SK-N-SH (cell line): ENCODE measurements around the gene NUDT1. TPM values are rescaled to one million over a fixed set of nuclear protein-coding genes. Genes with fewer than 3 reads are reported as not detected.

Source experiments
- CTCF ChIA-PET: fragments of 300-600, 350-600 bp; formaldehyde crosslinking; extraction: SDS; loops from one replicate; lab custom pipeline; 2021; lab: Yijun Ruan, JAX
- POLR2A ChIA-PET: fragments of 350-600 bp; sonication (Branson Sonifier 250); formaldehyde crosslinking; extraction: SDS; loops from one replicate; lab custom pipeline; 2020; ENCODE audit warnings: antibody characterized with exemption, inconsistent platforms; lab: Yijun Ruan, JAX
- DNase-seq: peaks from one replicate; pipeline ENCODE4 v3.0.0; 2012
- H2AFZ ChIP-seq: fragments of 200-600 bp; sonication (generic); 2 replicates; pipeline ENCODE4 v1.8.1; 2016; ENCODE audit warnings: antibody characterized with exemption, mild to moderate bottlenecking, low read depth
- H3F3A ChIP-seq: fragments of 200-600 bp; sonication (generic); replicated peaks from 2 replicates; pipeline ENCODE3; 2016; ENCODE audit warnings: antibody characterized with exemption, mild to moderate bottlenecking; ENCODE audit not compliant: insufficient read depth
- H3K27ac ChIP-seq, 2 experiments: fragments of 200-500 bp in 1 of 2; fragments of 200-600 bp in 1 of 2; sonication (Bioruptor generic) in 1 of 2; sonication (generic), shearing (Covaris generic) in 1 of 2; 2 replicates each; pipeline versions ENCODE4 v1.5.1 to v1.6.1; 2014 to 2016; ENCODE audit warnings: low read depth in 2 of 2, inconsistent platforms in 1 of 2, low read length in 1 of 2, mild to moderate bottlenecking in 1 of 2, mixed read lengths in 1 of 2
- H3K27me3 ChIP-seq: fragments of 200-600 bp; sonication (generic), shearing (Covaris generic); 2 replicates; pipeline ENCODE4 v1.6.1; 2016; ENCODE audit warnings: mixed run types; ENCODE audit not compliant: insufficient read depth
- H3K36me3 ChIP-seq, 2 experiments: fragments of 200-500 bp in 1 of 2; fragments of 200-600 bp in 1 of 2; sonication (Bioruptor generic) in 1 of 2; sonication (generic) in 1 of 2; replicated peaks in 1 of 2; 2 replicates each; pipeline versions ENCODE3 to v1.5.1; 2014 to 2016; ENCODE audit warnings: low read length in 1 of 2, mild to moderate bottlenecking in 1 of 2; ENCODE audit not compliant: insufficient read depth in 2 of 2, control insufficient read depth in 1 of 2
- H3K4me1 ChIP-seq, 2 experiments: fragments of 200-500 bp in 1 of 2; fragments of 200-600 bp in 1 of 2; sonication (Bioruptor generic) in 1 of 2; sonication (generic), shearing (Covaris generic) in 1 of 2; 2 replicates each; pipeline versions ENCODE4 v1.5.1 to v1.6.1; 2014 to 2016; ENCODE audit warnings: low read depth in 1 of 2, low read length in 1 of 2, mixed run types in 1 of 2; ENCODE audit not compliant: insufficient read depth in 2 of 2, control insufficient read depth in 1 of 2
- H3K4me2 ChIP-seq: fragments of 200-600 bp; sonication (generic), shearing (Covaris generic); 2 replicates; pipeline ENCODE4 v1.6.1; 2017; ENCODE audit warnings: mixed run types
- H3K4me3 ChIP-seq, 2 experiments: fragments of 200-500 bp in 1 of 2; fragments of 200-600 bp in 1 of 2; sonication (Bioruptor generic) in 1 of 2; sonication (generic), shearing (Covaris generic) in 1 of 2; 2 replicates each; pipeline versions ENCODE4 v1.5.1 to v1.8.1; 2014 to 2016; ENCODE audit warnings: low read depth in 2 of 2, inconsistent platforms in 1 of 2, low read length in 1 of 2, mild to moderate bottlenecking in 1 of 2, mixed read lengths in 1 of 2, moderate library complexity in 1 of 2
- H3K79me2 ChIP-seq: fragments of 200-600 bp; sonication (generic); 2 replicates; pipeline ENCODE4 v1.8.1; 2017; ENCODE audit warnings: mild to moderate bottlenecking; ENCODE audit not compliant: insufficient read depth
- H3K9ac ChIP-seq: fragments of 200-600 bp; sonication (generic); 2 replicates; pipeline ENCODE4 v1.6.1; 2017; ENCODE audit warnings: mixed run types
- H3K9me2 ChIP-seq: fragments of 200-600 bp; sonication (generic); 2 replicates; pipeline ENCODE4 v1.6.1; 2017; ENCODE audit warnings: mixed run types
- H3K9me3 ChIP-seq: fragments of 200-600 bp; sonication (generic); 2 replicates; pipeline ENCODE4 v1.6.1; 2017; ENCODE audit warnings: mixed run types, mild to moderate bottlenecking, moderate library complexity
- H4K20me1 ChIP-seq: fragments of 200-600 bp; sonication (generic); 2 replicates; pipeline ENCODE4 v1.6.1; 2017; ENCODE audit warnings: mild to moderate bottlenecking, mixed run types; ENCODE audit not compliant: insufficient read depth
- CTCF ChIP-seq: fragments of 200-600 bp; sonication (generic); IDR thresholded peaks from 2 replicates; pipeline ENCODE4 v1.6.1; 2017; ENCODE audit warnings: antibody characterized with exemption, mild to moderate bottlenecking, moderate library complexity
- EZH2phosphoT487 ChIP-seq: fragments of 200-600 bp; sonication (generic); IDR thresholded peaks from 2 replicates; pipeline ENCODE4 v1.6.1; 2017; ENCODE audit warnings: low read depth, mixed run types, mild to moderate bottlenecking, antibody characterized with exemption, moderate library complexity, borderline replicate concordance
- FOXJ3 ChIP-seq: sonication (generic); formaldehyde crosslinking; IDR thresholded peaks from 2 replicates; pipeline ENCODE4 v1.5.1; 2020; ENCODE audit warnings: mild to moderate bottlenecking, missing genetic modification reagents
- JUND ChIP-seq: IDR thresholded peaks from 2 replicates; pipeline ENCODE4 v1.4.0; 2012
- MEF2A ChIP-seq: IDR thresholded peaks from 2 replicates; pipeline ENCODE4 v1.4.0; 2012; ENCODE audit warnings: low read depth, borderline replicate concordance
- NRF1 ChIP-seq: IDR thresholded peaks from 2 replicates; pipeline ENCODE4 v1.6.1; 2012; ENCODE audit warnings: low read depth, mild to moderate bottlenecking, low read length
- POLR2AphosphoS5 ChIP-seq: IDR thresholded peaks from 2 replicates; pipeline ENCODE4 v1.6.1; 2012; ENCODE audit warnings: low read depth, low read length
- RAD21 ChIP-seq: IDR thresholded peaks from 2 replicates; pipeline ENCODE4 v1.6.1; 2012; ENCODE audit warnings: mild to moderate bottlenecking, low read length
- RCOR1 ChIP-seq: fragments of 150-350 bp; IDR thresholded peaks from 2 replicates; pipeline ENCODE4 v1.6.1; 2017; ENCODE audit warnings: antibody characterized with exemption, low read length
- REST ChIP-seq: IDR thresholded peaks from 2 replicates; pipeline ENCODE4 v1.6.1; 2012; ENCODE audit warnings: mild to moderate bottlenecking, low read depth, low read length, moderate library complexity
- RFX5 ChIP-seq: IDR thresholded peaks from 2 replicates; pipeline ENCODE4 v1.6.1; 2012; ENCODE audit warnings: mild to moderate bottlenecking, improper control_type of control experiment, low read length
- RXRA ChIP-seq: IDR thresholded peaks from 2 replicates; pipeline ENCODE4 v1.4.0; 2012; ENCODE audit warnings: low read depth, mild to moderate bottlenecking, borderline replicate concordance
- SIN3A ChIP-seq: IDR thresholded peaks from 2 replicates; pipeline ENCODE4 v1.6.1; 2012; ENCODE audit warnings: low read depth, mild to moderate bottlenecking, low read length, moderate library complexity, borderline replicate concordance
- SMC3 ChIP-seq: IDR thresholded peaks from 2 replicates; pipeline ENCODE4 v1.6.1; 2012; ENCODE audit warnings: low read depth, low read length, improper control_type of control experiment
- TAF1 ChIP-seq: IDR thresholded peaks from 2 replicates; pipeline ENCODE4 v1.6.1; 2012; ENCODE audit warnings: low read depth, mild to moderate bottlenecking, low read length, moderate library complexity, borderline replicate concordance
- YY1 ChIP-seq: IDR thresholded peaks from 2 replicates; pipeline ENCODE4 v1.4.0; 2012; ENCODE audit warnings: low read depth, mild to moderate bottlenecking
- ZBTB33 ChIP-seq: IDR thresholded peaks from 2 replicates; pipeline ENCODE4 v1.4.0; 2012; ENCODE audit warnings: low read depth, borderline replicate concordance
- WGBS: methylation state at CpG from one replicate; pipeline ENCODE4 v1.1.6; 2017; ENCODE audit warnings: low lambda C conversion rate; 5-methylcytosine and 5-hydroxymethylcytosine counted together
- polyA plus RNA-seq, 3 experiments: library from polyadenylated mRNA; depleted of rRNA; stranded (reverse); fragments of >200 nt; gene quantifications; 2 replicates each; pipeline ENCODE4 v1.2.3, GENCODE V29; 2012

Gene NUDT1
- polyA plus RNA-seq, 1 of the 3 experiments (the other 2 are of a cell fraction): 98.1 TPM

- no peaks in the 10 kb centered on the region for H3K36me3 ChIP-seq
- H3K9me2 ChIP-seq: no peaks in the 10 kb centered on the region
- H4K20me1 ChIP-seq: 0 out of 2 replicates have a peak, but pooled peaks cover 5% of the 10 kb centered on the region
- no peaks in the 10 kb centered on the region for H3K27me3 ChIP-seq
- no peak overlapping the region for H3K27ac ChIP-seq
- no peaks in the 10 kb centered on the region for H3K9me3 ChIP-seq
- no peak for DNase-seq
- POLR2A ChIA-PET: no interaction called here
- peaks cover 11% of the 10 kb centered on the region; the same call in 1 of the 2 replicates for H3K79me2 ChIP-seq
- peaks cover 0 to 13% of the 10 kb centered on the region in 2 experiments; a peak in 1 of 4 replicates for H3K4me1 ChIP-seq
- no peak overlapping the region for H3K9ac ChIP-seq
- CTCF ChIA-PET: interaction anchor here (1.2 to 2.0 kb wide), 4 partner anchors 32 to 189 kb away, joined by 3 to 7 read pairs (median 4); no protein-coding TSS in a partner anchor
- no peaks in the 10 kb centered on the region for H3F3A ChIP-seq
- no peak overlapping the region for H2AFZ ChIP-seq
- 92% methylated on average over 4 of the region's 4 CpGs for whole genome bisulfite sequencing
- H3K4me3 ChIP-seq: no peak overlapping the region
- TF ChIP-seq SIN3A: no peak
- TF ChIP-seq RFX5: no peak
- no peak for TF ChIP-seq TAF1
- no peak for TF ChIP-seq SMC3
- no peak for TF ChIP-seq RXRA
- no peak for TF ChIP-seq MEF2A
- TF ChIP-seq NRF1: no peak; the same call in 1 of the 2 replicates
- TF ChIP-seq RCOR1: no peak
- no peak for TF ChIP-seq REST
- no peak for TF ChIP-seq POLR2AphosphoS5
- TF ChIP-seq EZH2phosphoT487: no peak
- no peak for TF ChIP-seq JUND
- no peak for TF ChIP-seq YY1
- no peak for TF ChIP-seq FOXJ3
- no peak for TF ChIP-seq ZBTB33
- no peak for TF ChIP-seq CTCF
- no peak for TF ChIP-seq RAD21
- TF ChIP-seq, all 33 proteins: peak for 0
- H3K4me2 ChIP-seq: no peak overlapping the region
Measured at GRCh38 chr7:2279896-2280295, 37.9 kb downstream of the NUDT1 start.
